Loucy (cell line): ENCODE measurements around the gene FOXJ3.

Experiments
- H2AFZ ChIP-seq: fragments of 200-600 bp; sonication (generic); 2 replicates; pipeline ENCODE4 v1.6.0; 2016; ENCODE audit warnings: antibody characterized with exemption, mild to moderate bottlenecking, low read length, moderate library complexity
- H3F3A ChIP-seq: fragments of 200-600 bp; 2 replicates; pipeline ENCODE4 v1.6.0; 2016; ENCODE audit warnings: antibody characterized with exemption, low read depth, mild to moderate bottlenecking
- H3K27me3 ChIP-seq: fragments of 200-600 bp; sonication (generic); 2 replicates; pipeline ENCODE4 v1.6.1; 2014; ENCODE audit warnings: low read length, mild to moderate bottlenecking; ENCODE audit not compliant: insufficient read depth, poor library complexity, severe bottlenecking
- H3K36me3 ChIP-seq: fragments of 200-600 bp; sonication (generic); 2 replicates; pipeline ENCODE4 v1.6.1; 2016; ENCODE audit warnings: low read length; ENCODE audit not compliant: insufficient read depth
- H3K4me1 ChIP-seq: fragments of 200-600 bp; sonication (generic); 2 replicates; pipeline ENCODE4 v1.5.1; 2014; ENCODE audit warnings: low read length, mild to moderate bottlenecking; ENCODE audit not compliant: insufficient read depth, poor library complexity, severe bottlenecking
- H3K4me2 ChIP-seq: fragments of 200-600 bp; sonication (generic); 2 replicates; pipeline ENCODE4 v1.6.0; 2014; ENCODE audit warnings: antibody characterized with exemption, low read length, low read depth, mild to moderate bottlenecking; ENCODE audit not compliant: poor library complexity, severe bottlenecking
- H3K4me3 ChIP-seq: fragments of 200-600 bp; sonication (generic); 2 replicates; pipeline ENCODE4 v1.5.1; 2014; ENCODE audit warnings: low read length, mild to moderate bottlenecking, mixed read lengths; ENCODE audit not compliant: poor library complexity, severe bottlenecking
- H3K79me2 ChIP-seq: fragments of 200-600 bp; sonication (generic); 2 replicates; pipeline ENCODE4 v1.6.1; 2014; ENCODE audit warnings: low read length; ENCODE audit not compliant: insufficient read depth
- H3K9ac ChIP-seq: fragments of 200-600 bp; sonication (generic); 2 replicates; pipeline ENCODE4 v1.6.0; 2014; ENCODE audit warnings: mild to moderate bottlenecking, low read depth, low read length, moderate library complexity; ENCODE audit not compliant: poor library complexity, severe bottlenecking
- H3K9me2 ChIP-seq: fragments of 200-600 bp; sonication (generic); replicated peaks from 2 replicates; pipeline ENCODE4 v1.6.1; 2016; ENCODE audit warnings: low read depth, low read length, mixed read lengths
- H3K9me3 ChIP-seq: fragments of 200-600 bp; sonication (generic); 2 replicates; pipeline ENCODE4 v1.6.1; 2014; ENCODE audit warnings: mild to moderate bottlenecking, antibody characterized with exemption, low read length, low read depth; ENCODE audit not compliant: insufficient read depth
- H4K20me1 ChIP-seq: fragments of 200-600 bp; sonication (generic); 2 replicates; pipeline ENCODE4 v1.6.0; 2014; ENCODE audit warnings: antibody characterized with exemption, low read length, mild to moderate bottlenecking; ENCODE audit not compliant: insufficient read depth, poor library complexity, severe bottlenecking
- CTCF ChIP-seq: fragments of 200-600 bp; sonication (generic); conservative IDR thresholded peaks from 2 replicates; pipeline ENCODE4 v1.5.1; 2014; ENCODE audit warnings: mild to moderate bottlenecking, antibody characterized with exemption, low read length
- EZH2phosphoT487 ChIP-seq: fragments of 200-600 bp; IDR thresholded peaks from 2 replicates; pipeline ENCODE4 v1.6.1; 2018; ENCODE audit warnings: antibody characterized with exemption, mild to moderate bottlenecking, moderate library complexity, borderline replicate concordance

FOXJ3 gene

GRCh38 chr1:42260376-42261070 is 74.5 kb downstream of the FOXJ3 start:
- Histone ChIP-seq H3K9me3 (no peaks in the 10 kb centered on the region), H2AFZ (no peak overlapping the region), H3K4me3 (peak overlapping the region; percentile 3), H3F3A (no peaks in the 10 kb centered on the region), H3K36me3 (peaks cover 29% of the 10 kb centered on the region; the same call in 1 of the 2 replicates), H4K20me1 (peaks cover 35% of the 10 kb centered on the region), H3K9ac (peak overlapping the region; percentile 14), H3K27me3 (no peaks in the 10 kb centered on the region), H3K4me1 (peaks cover 21% of the 10 kb centered on the region), H3K4me2 (peak overlapping the region; percentile 39), H3K79me2 (peaks cover 64% of the 10 kb centered on the region), H3K9me2 (no peaks in the 10 kb centered on the region)
- TF ChIP-seq CTCF (no peak), EZH2phosphoT487 (no peak)

- no peak overlapping the region for H3K4me3 ChIP-seq
- no peak for TF ChIP-seq EZH2phosphoT487
- no peak for TF ChIP-seq CTCF
- no peaks in the 10 kb centered on the region for H3K27me3 ChIP-seq
- H3K79me2 ChIP-seq = peaks cover 71% of the 10 kb centered on the region
- H3F3A ChIP-seq = no peaks in the 10 kb centered on the region
- peaks cover 33% of the 10 kb centered on the region for H4K20me1 ChIP-seq
- H2AFZ ChIP-seq = no peak overlapping the region
- no peak overlapping the region for H3K9ac ChIP-seq
- peak overlapping the region; percentile 43 for H3K4me2 ChIP-seq
- H3K36me3 ChIP-seq = peaks cover 25% of the 10 kb centered on the region; the same call in 1 of the 2 replicates
- H3K9me3 ChIP-seq = no peaks in the 10 kb centered on the region
- no peaks in the 10 kb centered on the region for H3K9me2 ChIP-seq
- H3K4me1 ChIP-seq = peaks cover 21% of the 10 kb centered on the region
Observed at GRCh38 chr1:42259739-42260064, 75.3 kb downstream of the FOXJ3 start.

GRCh38 chr1:42259059-42259738 is 75.8 kb downstream of the FOXJ3 start:
- Histone ChIP-seq H2AFZ (no peak overlapping the region), H3K4me3 (no peak overlapping the region), H3K9me3 (no peaks in the 10 kb centered on the region), H3K9ac (no peak overlapping the region), H3K79me2 (peaks cover 71% of the 10 kb centered on the region), H3K4me1 (peaks cover 21% of the 10 kb centered on the region), H3F3A (no peaks in the 10 kb centered on the region), H3K27me3 (no peaks in the 10 kb centered on the region), H3K36me3 (peaks cover 20% of the 10 kb centered on the region; the same call in 1 of the 2 replicates), H3K9me2 (no peaks in the 10 kb centered on the region), H4K20me1 (peaks cover 33% of the 10 kb centered on the region), H3K4me2 (peak overlapping the region; percentile 43)
- TF ChIP-seq EZH2phosphoT487 (no peak), CTCF (no peak)
